Chondrocyte (in vitro differentiated cells): ENCODE results near the gene GPS1. TPM values are rescaled to one million over a fixed set of nuclear protein-coding genes. Genes with fewer than 3 reads are reported as not detected.

Experiments
- DNase-seq: peaks from one replicate; pipeline ENCODE4 v3.0.0; 2021; ENCODE audit warnings: mixed read lengths, low spot score
- H3K27ac Mint-ChIP-seq: one replicate; pipeline ENCODE4 v1.8.0; 2021; ENCODE audit warnings: mild to moderate bottlenecking, moderate library complexity, mixed read lengths; ENCODE audit not compliant: unreplicated experiment
- H3K27me3 Mint-ChIP-seq: 2 replicates; pipeline ENCODE4 v1.8.0; 2021; ENCODE audit warnings: low read depth, mixed read lengths
- H3K36me3 Mint-ChIP-seq: 2 replicates; pipeline ENCODE4 v1.8.0; 2021; ENCODE audit warnings: low read depth, mixed read lengths
- H3K4me1 Mint-ChIP-seq: 2 replicates; pipeline ENCODE4 v1.8.0; 2021; ENCODE audit warnings: low read depth, mild to moderate bottlenecking, mixed read lengths
- H3K4me3 Mint-ChIP-seq: one replicate; pipeline ENCODE4 v1.8.0; 2021; ENCODE audit warnings: mild to moderate bottlenecking, moderate library complexity, mixed read lengths; ENCODE audit not compliant: unreplicated experiment
- H3K9me3 Mint-ChIP-seq: 2 replicates; pipeline ENCODE4 v1.8.0; 2021; ENCODE audit warnings: low read depth, mixed read lengths
- CTCF ChIP-seq: fragments of 200-600 bp; sonication (generic); IDR thresholded peaks from 2 replicates; pipeline ENCODE4 v1.5.0; 2021; ENCODE audit warnings: antibody characterized with exemption, mild to moderate bottlenecking, moderate library complexity
- total RNA-seq: library from RNA; stranded (reverse); gene quantifications from 3 replicates; pipeline ENCODE4 v1.2.1, GENCODE V29; 2021

GPS1 gene
- total RNA-seq, 1 donor from 2014 or later, result 82.8 TPM

- DNase-seq, result no peak
- no peak for TF ChIP-seq CTCF
- Mint-ChIP-seq H3K9me3 (no peaks in the 10 kb centered on the region), H3K36me3 (no peaks in the 10 kb centered on the region), H3K4me3 (no peak overlapping the region), H3K27ac (no peak overlapping the region), H3K27me3 (no peaks in the 10 kb centered on the region), H3K4me1 (no peaks in the 10 kb centered on the region)
Measured at GRCh38 chr17:82013341-82013740, 38.4 kb upstream of the GPS1 start.

GRCh38 chr17:82013772-82014321 lies 37.9 kb upstream of the GPS1 start:
- no peak for DNase-seq
- Mint-ChIP-seq H3K27ac (no peak overlapping the region), H3K4me1 (no peaks in the 10 kb centered on the region), H3K4me3 (no peak overlapping the region), H3K9me3 (no peaks in the 10 kb centered on the region), H3K27me3 (no peaks in the 10 kb centered on the region), H3K36me3 (no peaks in the 10 kb centered on the region)
- no peak for TF ChIP-seq CTCF

GRCh38 chr17:82014432-82014831 lies 37.3 kb upstream of the GPS1 start:
- no peak overlapping the region for H3K4me3 Mint-ChIP-seq
- H3K4me1 Mint-ChIP-seq, result no peaks in the 10 kb centered on the region
- DNase-seq, result no peak
- H3K27ac Mint-ChIP-seq, result no peak overlapping the region
- H3K36me3 Mint-ChIP-seq, result no peaks in the 10 kb centered on the region
- no peaks in the 10 kb centered on the region for H3K27me3 Mint-ChIP-seq
- H3K9me3 Mint-ChIP-seq, result no peaks in the 10 kb centered on the region
- TF ChIP-seq CTCF, result no peak

GRCh38 chr17:82014971-82015310 lies 36.8 kb upstream of the GPS1 start:
- no peaks in the 10 kb centered on the region for H3K27me3 Mint-ChIP-seq
- no peak overlapping the region for H3K4me3 Mint-ChIP-seq
- H3K27ac Mint-ChIP-seq, result no peak overlapping the region
- no peaks in the 10 kb centered on the region for H3K4me1 Mint-ChIP-seq
- H3K9me3 Mint-ChIP-seq, result no peaks in the 10 kb centered on the region
- no peaks in the 10 kb centered on the region for H3K36me3 Mint-ChIP-seq
- TF ChIP-seq CTCF, result no peak
- no peak for DNase-seq

GRCh38 chr17:82015311-82015971 lies 36.3 kb upstream of the GPS1 start:
- no peaks in the 10 kb centered on the region for H3K36me3 Mint-ChIP-seq
- no peak for DNase-seq
- H3K27ac Mint-ChIP-seq, result no peak overlapping the region
- no peak for TF ChIP-seq CTCF
- no peaks in the 10 kb centered on the region for H3K9me3 Mint-ChIP-seq
- H3K4me3 Mint-ChIP-seq, result no peak overlapping the region
- H3K27me3 Mint-ChIP-seq, result no peaks in the 10 kb centered on the region
- no peaks in the 10 kb centered on the region for H3K4me1 Mint-ChIP-seq
